Osteocyte (in vitro differentiated cells): ENCODE results near the gene MYOG. TPM values are rescaled to one million over a fixed set of nuclear protein-coding genes. Genes with fewer than 3 reads are reported as not detected.

Experiments used
- DNase-seq: peaks from one replicate; pipeline ENCODE4 v3.0.0; 2021; ENCODE audit warnings: mixed read lengths; ENCODE audit not compliant: unreplicated experiment; ENCODE audit errors: extremely low spot score
- H3K27ac Mint-ChIP-seq: one replicate; pipeline ENCODE4 v1.8.0; 2021; ENCODE audit warnings: mild to moderate bottlenecking, mixed read lengths; ENCODE audit not compliant: unreplicated experiment
- H3K27me3 Mint-ChIP-seq: one replicate; pipeline ENCODE4 v1.8.0; 2021; ENCODE audit warnings: mixed read lengths; ENCODE audit not compliant: unreplicated experiment
- H3K36me3 Mint-ChIP-seq: one replicate; pipeline ENCODE4 v1.8.0; 2021; ENCODE audit warnings: mixed read lengths; ENCODE audit not compliant: unreplicated experiment
- H3K4me1 Mint-ChIP-seq: one replicate; pipeline ENCODE4 v1.8.0; 2021; ENCODE audit warnings: mixed read lengths; ENCODE audit not compliant: unreplicated experiment
- H3K4me3 Mint-ChIP-seq: one replicate; pipeline ENCODE4 v1.8.0; 2021; ENCODE audit warnings: mild to moderate bottlenecking, moderate library complexity, mixed read lengths; ENCODE audit not compliant: unreplicated experiment
- H3K9me3 Mint-ChIP-seq: one replicate; pipeline ENCODE4 v1.8.0; 2021; ENCODE audit warnings: mixed read lengths; ENCODE audit not compliant: unreplicated experiment
- total RNA-seq: library from RNA; stranded (reverse); gene quantifications from 2 replicates; pipeline ENCODE4 v1.2.1, GENCODE V29; 2021
- TF ChIP-seq, protein P1 (sequence below): fragments of 200-600 bp; sonication (generic); IDR thresholded peaks from 2 replicates; pipeline ENCODE4 v1.5.0; 2021; ENCODE audit warnings: antibody characterized with exemption, mild to moderate bottlenecking, moderate library complexity

MYOG gene
- total RNA-seq, 1 donor from 2014 or later = not detected

DNA sequence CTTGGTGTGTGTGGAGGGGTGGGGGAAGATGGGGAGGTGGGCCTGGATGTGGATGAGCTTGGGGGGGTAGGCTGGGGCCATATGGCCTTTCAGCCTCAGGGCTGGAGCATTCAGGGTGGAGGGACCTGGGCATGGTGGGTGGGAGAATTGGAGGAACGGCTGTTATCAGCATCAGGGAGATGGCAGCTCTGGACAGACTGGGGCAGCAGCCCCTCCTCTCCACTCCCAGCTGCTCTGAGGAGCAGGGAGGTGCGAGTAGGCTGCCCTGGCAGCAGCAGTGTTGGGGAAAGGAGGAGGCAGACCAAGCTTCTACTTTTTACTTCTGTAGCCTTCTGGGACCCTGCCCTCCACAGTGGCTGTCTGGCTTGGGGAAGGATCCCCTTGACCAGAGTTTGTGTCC lies 49.3 kb downstream of the MYOG start:
- no peak overlapping the region for H3K4me3 Mint-ChIP-seq
- no peak for DNase-seq
- H3K9me3 Mint-ChIP-seq = no peaks in the 10 kb centered on the region
- H3K27me3 Mint-ChIP-seq = peaks cover 14% of the 10 kb centered on the region
- H3K4me1 Mint-ChIP-seq = peaks cover 12% of the 10 kb centered on the region
- TF ChIP-seq, protein P1, sequence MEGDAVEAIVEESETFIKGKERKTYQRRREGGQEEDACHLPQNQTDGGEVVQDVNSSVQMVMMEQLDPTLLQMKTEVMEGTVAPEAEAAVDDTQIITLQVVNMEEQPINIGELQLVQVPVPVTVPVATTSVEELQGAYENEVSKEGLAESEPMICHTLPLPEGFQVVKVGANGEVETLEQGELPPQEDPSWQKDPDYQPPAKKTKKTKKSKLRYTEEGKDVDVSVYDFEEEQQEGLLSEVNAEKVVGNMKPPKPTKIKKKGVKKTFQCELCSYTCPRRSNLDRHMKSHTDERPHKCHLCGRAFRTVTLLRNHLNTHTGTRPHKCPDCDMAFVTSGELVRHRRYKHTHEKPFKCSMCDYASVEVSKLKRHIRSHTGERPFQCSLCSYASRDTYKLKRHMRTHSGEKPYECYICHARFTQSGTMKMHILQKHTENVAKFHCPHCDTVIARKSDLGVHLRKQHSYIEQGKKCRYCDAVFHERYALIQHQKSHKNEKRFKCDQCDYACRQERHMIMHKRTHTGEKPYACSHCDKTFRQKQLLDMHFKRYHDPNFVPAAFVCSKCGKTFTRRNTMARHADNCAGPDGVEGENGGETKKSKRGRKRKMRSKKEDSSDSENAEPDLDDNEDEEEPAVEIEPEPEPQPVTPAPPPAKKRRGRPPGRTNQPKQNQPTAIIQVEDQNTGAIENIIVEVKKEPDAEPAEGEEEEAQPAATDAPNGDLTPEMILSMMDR = no peak
- no peaks in the 10 kb centered on the region for H3K36me3 Mint-ChIP-seq
- H3K27ac Mint-ChIP-seq = no peak overlapping the region

DNA sequence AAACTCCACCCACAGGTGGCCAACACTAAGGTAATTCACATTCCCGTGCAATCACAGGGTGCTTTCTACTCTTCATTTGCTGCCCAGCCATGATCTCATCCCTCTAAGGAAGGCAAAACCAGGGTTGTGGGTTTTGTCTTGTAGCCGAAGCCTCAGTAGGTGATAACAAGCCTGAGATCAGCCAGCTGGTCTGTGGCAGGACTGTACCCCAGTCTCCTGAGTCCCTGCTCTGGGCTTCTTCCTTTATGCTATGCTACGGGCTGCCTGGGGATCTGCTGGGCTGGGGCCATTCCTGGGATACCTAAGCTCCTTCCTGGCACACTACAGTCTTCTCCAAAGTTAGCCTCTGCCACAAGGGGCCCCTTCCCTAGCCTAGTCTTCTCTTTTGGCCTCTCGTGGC lies 49.7 kb downstream of the MYOG start:
- no peak for DNase-seq
- no peaks in the 10 kb centered on the region for H3K36me3 Mint-ChIP-seq
- H3K9me3 Mint-ChIP-seq = no peaks in the 10 kb centered on the region
- H3K4me1 Mint-ChIP-seq = peaks cover 12% of the 10 kb centered on the region
- H3K4me3 Mint-ChIP-seq = no peak overlapping the region
- TF ChIP-seq, protein P1 = no peak
- H3K27ac Mint-ChIP-seq = no peak overlapping the region
- H3K27me3 Mint-ChIP-seq = peaks cover 18% of the 10 kb centered on the region

DNA sequence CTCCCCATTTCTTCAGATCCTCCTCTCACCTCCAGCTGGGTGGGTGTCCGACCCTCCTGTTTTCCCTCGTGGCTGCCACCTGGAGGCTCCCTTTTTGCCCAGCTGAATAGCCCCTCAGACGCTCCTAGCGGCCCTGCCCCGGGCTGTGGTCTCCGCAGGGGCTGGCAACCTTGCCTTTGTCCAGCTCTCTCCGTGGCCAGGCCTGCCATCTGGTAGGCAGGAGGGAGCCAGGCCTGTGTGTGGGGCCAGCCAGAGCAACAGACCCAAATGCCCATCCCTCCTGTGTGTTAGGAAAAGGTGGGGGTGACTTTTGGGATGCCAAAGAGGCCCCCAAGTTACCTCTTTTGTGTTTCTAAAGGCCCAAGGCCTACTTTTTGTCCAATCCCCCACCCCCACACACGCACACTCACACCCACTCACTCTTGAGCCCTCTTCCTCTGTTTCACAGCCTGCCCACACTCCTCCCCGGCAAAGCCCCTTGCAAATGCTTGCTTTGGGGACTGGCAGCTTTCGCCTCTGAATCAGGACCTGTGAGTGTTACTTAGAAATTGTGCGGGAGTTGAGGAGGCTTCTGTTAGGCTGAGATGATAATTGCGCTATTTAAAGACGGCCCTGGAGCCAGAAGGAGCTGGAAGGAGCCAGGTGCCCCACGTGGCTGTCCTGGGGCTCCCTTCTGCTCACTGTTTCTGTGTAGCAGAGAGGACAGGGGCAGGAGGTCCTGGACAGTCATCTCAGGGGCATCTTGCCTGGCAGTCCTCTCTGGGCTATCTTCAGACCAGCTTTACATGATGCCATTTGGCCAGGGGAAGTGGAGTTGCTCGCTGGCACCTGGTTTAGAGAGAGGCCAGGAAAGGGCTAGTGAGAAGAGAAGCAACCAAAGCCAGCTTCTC lies 50.5 kb downstream of the MYOG start:
- Mint-ChIP-seq H3K27ac (no peak overlapping the region), H3K36me3 (no peaks in the 10 kb centered on the region), H3K4me3 (no peak overlapping the region), H3K4me1 (peaks cover 12% of the 10 kb centered on the region), H3K27me3 (peaks cover 23% of the 10 kb centered on the region), H3K9me3 (no peaks in the 10 kb centered on the region)
- TF ChIP-seq, protein P1 = no peak
- DNase-seq = no peak

DNA sequence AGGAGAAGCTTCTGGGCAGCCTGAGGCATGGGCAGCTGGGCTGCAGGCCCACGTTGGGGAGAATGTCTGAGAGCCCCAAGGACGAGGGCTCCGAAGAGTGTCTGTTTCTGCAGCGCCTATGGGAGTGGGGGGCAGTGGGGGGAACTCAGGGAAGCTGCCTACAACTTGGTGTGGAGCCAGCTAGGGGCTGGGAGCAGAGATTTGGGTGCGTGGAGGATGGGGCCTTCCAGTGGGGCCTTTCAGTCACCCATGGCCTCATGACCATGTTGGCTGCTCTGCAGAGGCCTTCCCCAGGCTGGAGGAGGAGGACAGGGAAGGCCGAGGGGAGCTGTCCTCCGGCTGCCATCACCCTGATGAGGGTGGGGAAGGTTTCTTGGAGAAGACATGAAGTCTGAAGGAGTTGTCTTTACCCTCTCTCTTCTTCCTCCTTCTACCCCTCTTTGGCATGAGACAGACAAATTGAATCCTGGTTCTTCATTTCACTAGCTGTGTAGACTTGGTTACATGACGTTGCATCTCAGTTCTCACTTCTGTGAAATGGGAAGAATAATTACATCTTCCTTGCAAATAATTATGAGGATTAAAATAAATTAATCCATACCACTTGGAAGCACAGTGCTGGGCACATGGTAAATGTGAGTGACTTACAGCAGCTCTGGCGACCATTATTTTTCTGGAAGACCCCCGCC lies 51.2 kb downstream of the MYOG start:
- no peaks in the 10 kb centered on the region for H3K36me3 Mint-ChIP-seq
- no peak overlapping the region for H3K27ac Mint-ChIP-seq
- H3K4me3 Mint-ChIP-seq = no peak overlapping the region
- DNase-seq = no peak
- H3K9me3 Mint-ChIP-seq = no peaks in the 10 kb centered on the region
- TF ChIP-seq, protein P1 = no peak
- H3K27me3 Mint-ChIP-seq = peaks cover 23% of the 10 kb centered on the region
- H3K4me1 Mint-ChIP-seq = peaks cover 12% of the 10 kb centered on the region

DNA sequence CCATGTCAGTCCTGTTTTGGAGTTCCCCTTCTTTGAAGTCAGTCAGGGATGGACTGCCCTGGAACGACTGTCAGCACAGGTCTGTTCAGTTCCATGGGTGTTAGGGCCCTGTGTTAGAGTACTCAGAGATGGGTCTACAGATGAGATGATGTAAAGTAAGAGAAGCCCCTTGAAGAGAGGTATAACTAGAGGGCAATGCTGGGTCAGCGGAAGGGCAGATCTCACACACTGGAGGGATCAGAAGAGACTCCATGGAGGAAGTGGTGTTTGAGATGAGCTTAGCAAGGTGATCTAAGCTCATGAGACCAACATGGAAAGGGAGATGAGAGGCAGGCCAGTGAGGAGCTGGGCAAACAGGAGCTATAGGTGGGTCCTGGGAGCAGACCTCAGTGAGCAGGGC lies 51.9 kb downstream of the MYOG start:
- DNase-seq = no peak
- TF ChIP-seq, protein P1 = no peak
- Mint-ChIP-seq H3K27ac (no peak overlapping the region), H3K27me3 (peaks cover 23% of the 10 kb centered on the region), H3K4me3 (no peak overlapping the region), H3K4me1 (peaks cover 8% of the 10 kb centered on the region), H3K36me3 (no peaks in the 10 kb centered on the region), H3K9me3 (no peaks in the 10 kb centered on the region)
